PFSK-1 (cell line): ENCODE data around the gene TNFRSF1B.

Source experiments
- FOXP2 ChIP-seq: optimal IDR thresholded peaks from 2 replicates; pipeline ENCODE3; 2011; ENCODE audit warnings: borderline replicate concordance, control low read depth, inconsistent platforms; ENCODE audit not compliant: insufficient read depth; ENCODE audit errors: extremely low read length, extremely low read depth
- POLR2AphosphoS5 ChIP-seq: IDR thresholded peaks from 2 replicates; pipeline ENCODE4 v1.6.1; 2012; ENCODE audit warnings: low read depth, mild to moderate bottlenecking, control low read depth, low read length, moderate library complexity
- REST ChIP-seq, 2 experiments: IDR thresholded peaks; 2 replicates each; pipeline versions ENCODE4 v1.6.1 to v1.8.0; 2011 to 2012; ENCODE audit warnings: low read depth in 2 of 2, low read length in 2 of 2, control low read depth in 1 of 2, inconsistent platforms in 1 of 2, mild to moderate bottlenecking in 1 of 2, moderate library complexity in 1 of 2; ENCODE audit not compliant: insufficient read depth in 1 of 2
- SIN3A ChIP-seq: IDR thresholded peaks from 2 replicates; pipeline ENCODE4 v1.6.1; 2012; ENCODE audit warnings: mild to moderate bottlenecking, low read length, moderate library complexity, borderline replicate concordance; ENCODE audit not compliant: insufficient read depth
- TAF1 ChIP-seq: IDR thresholded peaks from 2 replicates; pipeline ENCODE4 v1.6.1; 2012; ENCODE audit warnings: low read length, control low read depth, borderline replicate concordance; ENCODE audit not compliant: insufficient read depth

The TNFRSF1B gene

DNA sequence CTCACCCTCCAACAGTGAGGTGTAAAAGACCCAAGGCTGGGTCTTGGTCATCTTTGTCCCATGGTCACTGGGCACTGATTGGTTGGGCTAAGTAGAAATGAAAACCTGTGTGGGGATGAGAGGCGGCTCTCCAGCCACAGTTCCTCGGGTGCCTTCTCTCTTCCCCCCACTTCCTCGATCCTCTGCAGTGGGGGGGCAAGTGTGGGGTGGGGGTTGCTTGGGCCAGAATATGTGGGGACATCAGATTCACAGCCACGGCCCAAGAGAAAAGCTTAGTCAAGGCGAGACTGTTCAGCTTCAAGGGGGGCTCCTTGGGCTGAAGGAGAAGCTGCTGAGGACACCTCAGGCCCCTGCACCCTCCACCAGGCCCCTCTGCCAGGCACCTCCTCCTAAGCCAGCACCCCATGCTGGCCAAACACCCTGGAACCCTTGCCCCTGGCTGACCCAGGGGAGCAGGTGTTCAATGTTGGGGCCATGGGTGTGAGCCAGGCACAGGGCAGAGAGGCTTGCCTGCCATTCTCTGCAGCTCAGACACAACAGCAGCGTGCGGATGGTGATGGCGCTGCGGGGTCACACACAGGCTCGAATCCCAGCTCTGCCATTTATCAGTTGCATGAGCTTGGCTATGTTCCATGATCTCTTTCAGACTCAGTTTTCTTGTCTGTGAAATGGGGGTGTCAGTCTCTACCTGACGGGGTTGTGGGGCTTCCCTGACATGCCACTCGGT lies 21.0 kb upstream of the TNFRSF1B start:
- no peak for TF ChIP-seq REST (IDR thresholded peaks at IDR 0.05; ENCODE audit: insufficient read depth in 1 of 2, low read depth in 2 of 2, low read length in 2 of 2)
- TF ChIP-seq SIN3A, result no peak
- TF ChIP-seq TAF1, result no peak
- TF ChIP-seq POLR2AphosphoS5, result no peak
- TF ChIP-seq FOXP2, result no peak

DNA sequence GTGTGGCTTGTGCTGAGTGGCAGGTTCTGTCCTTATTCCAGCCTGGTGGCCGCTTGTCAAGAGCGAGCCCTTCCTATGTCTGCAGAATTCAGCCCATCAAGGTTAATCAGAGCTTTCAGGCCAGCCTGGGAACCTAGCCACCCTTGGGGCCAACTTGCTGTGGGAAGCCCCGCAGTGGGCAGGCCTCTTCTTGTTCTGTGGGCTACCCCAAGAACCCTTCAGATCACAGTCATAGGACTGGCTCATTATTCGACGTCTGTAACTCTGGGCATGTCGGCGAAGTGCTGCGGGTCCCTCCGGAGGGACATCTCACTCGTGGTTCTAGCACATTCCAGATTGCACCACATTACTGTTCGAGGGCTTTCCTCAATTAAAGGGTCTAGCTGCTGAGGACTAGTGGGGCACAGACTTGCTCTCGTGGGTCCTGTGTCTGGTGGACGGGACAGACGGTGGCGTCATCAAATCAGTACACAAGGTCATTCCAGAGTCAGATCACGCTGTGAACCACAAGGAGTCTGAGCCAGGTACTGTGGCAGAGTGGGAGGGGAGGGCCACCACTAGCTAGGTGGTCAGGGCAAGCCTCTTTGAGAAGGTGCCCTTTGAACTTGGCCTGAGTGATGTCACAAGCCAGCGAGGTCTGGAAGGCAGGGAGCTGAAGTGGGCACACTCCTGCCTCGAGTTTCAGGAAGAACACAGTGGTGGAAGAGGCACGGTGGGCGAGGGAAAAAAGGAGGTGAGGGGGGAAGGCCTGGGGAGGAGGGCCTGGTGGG lies 20.3 kb upstream of the TNFRSF1B start:
- TF ChIP-seq TAF1 (no peak), REST (IDR thresholded peaks at IDR 0.05; ENCODE audit: insufficient read depth in 1 of 2, low read depth in 2 of 2, low read length in 2 of 2) (no peak), SIN3A (no peak), POLR2AphosphoS5 (no peak), FOXP2 (no peak)

- TF ChIP-seq TAF1 (no peak), FOXP2 (no peak), SIN3A (no peak), POLR2AphosphoS5 (no peak), REST (IDR thresholded peaks at IDR 0.05; ENCODE audit: insufficient read depth in 1 of 2, low read depth in 2 of 2, low read length in 2 of 2) (no peak)
Measured at GRCh38 chr1:12147201-12147701, 19.5 kb upstream of the TNFRSF1B start.

GRCh38 chr1:12148160-12148957 lies 18.4 kb upstream of the TNFRSF1B start:
- TF ChIP-seq POLR2AphosphoS5, result no peak
- TF ChIP-seq REST (IDR thresholded peaks at IDR 0.05; ENCODE audit: insufficient read depth in 1 of 2, low read depth in 2 of 2, low read length in 2 of 2), result no peak
- no peak for TF ChIP-seq TAF1
- TF ChIP-seq SIN3A, result no peak
- TF ChIP-seq FOXP2, result no peak
